GM19240 (cell line): ENCODE results near the gene IFNE.

Experiments used
- DNase-seq: peaks from one replicate; pipeline ENCODE4 v3.0.0; 2011; ENCODE audit warnings: low spot score; ENCODE audit not compliant: insufficient read length

The IFNE gene, protein sequence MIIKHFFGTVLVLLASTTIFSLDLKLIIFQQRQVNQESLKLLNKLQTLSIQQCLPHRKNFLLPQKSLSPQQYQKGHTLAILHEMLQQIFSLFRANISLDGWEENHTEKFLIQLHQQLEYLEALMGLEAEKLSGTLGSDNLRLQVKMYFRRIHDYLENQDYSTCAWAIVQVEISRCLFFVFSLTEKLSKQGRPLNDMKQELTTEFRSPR

GRCh38 chr9:21482213-21482612 lies at the start of gene IFNE:
Gene IFNE, minus strand, starts transcription at chr9:21482313. Its CDS starts 619 bp downstream, at chr9:21481694.
- DNase-seq = no peak

DNA sequence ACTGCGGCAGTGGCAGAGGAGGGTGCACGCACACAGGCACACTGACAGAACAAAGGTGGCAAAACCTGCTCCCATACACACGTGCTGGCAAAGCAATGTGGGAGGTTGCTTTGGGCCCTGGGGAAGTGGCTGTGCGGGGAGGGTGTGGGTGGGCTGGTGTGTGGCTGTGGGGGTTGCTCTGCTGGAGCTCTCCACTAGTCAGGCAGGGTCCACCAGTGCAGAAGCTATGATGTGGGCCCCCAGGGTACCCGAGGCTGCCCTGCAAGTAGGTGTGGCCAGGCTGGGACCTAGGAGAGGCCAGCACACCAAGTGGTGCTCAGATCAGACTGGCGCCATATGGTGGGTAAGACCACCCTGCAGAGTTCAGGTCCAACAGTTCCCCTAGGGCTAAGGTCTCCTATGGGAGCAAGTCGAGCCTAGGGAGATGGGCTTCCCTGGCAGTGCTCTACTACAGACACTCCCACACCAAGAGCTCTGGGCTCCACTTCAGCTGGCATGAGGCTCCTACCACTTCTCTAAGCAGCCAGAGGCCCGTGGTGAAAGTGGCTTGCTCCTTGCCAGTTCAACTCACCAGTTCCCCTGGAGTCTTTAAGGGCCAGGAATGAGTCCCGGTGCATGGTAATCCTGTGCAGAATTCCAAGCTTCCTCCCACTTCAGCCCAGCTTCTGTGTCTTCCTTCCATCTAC lies 46.2 kb upstream of the IFNE start:
- no peak for DNase-seq

DNA sequence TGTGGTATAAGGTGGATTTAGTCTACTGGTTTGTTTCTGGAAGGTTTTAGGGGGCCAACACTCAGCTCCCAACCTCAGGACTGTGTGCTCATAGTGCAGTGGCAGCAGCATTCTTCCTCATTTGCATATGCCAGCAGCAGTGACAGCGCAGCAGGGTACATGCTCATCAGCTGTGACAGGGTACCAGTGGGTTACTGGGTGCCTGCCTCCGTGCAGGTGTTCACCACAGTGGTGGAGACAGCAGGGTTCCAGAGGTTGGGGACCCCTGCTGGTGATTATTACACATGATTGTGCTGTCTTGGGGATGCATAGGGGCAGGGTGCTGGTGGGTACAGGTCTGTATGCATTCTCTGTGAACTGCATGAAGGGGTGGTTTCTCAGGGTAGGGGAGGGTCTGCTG lies 45.5 kb upstream of the IFNE start:
- no peak for DNase-seq

GRCh38 chr9:21525174-21525573 lies 43.1 kb upstream of the IFNE start:
- DNase-seq = no peak

- no peak for DNase-seq
Observed at GRCh38 chr9:21524099-21524830, 42.2 kb upstream of the IFNE start.

GRCh38 chr9:21523021-21524014 lies 41.2 kb upstream of the IFNE start:
- DNase-seq = no peak

- no peak for DNase-seq
Observed at GRCh38 chr9:21522348-21522747, 40.2 kb upstream of the IFNE start.

- DNase-seq = no peak
Observed at GRCh38 chr9:21521448-21521847, 39.3 kb upstream of the IFNE start.

DNA sequence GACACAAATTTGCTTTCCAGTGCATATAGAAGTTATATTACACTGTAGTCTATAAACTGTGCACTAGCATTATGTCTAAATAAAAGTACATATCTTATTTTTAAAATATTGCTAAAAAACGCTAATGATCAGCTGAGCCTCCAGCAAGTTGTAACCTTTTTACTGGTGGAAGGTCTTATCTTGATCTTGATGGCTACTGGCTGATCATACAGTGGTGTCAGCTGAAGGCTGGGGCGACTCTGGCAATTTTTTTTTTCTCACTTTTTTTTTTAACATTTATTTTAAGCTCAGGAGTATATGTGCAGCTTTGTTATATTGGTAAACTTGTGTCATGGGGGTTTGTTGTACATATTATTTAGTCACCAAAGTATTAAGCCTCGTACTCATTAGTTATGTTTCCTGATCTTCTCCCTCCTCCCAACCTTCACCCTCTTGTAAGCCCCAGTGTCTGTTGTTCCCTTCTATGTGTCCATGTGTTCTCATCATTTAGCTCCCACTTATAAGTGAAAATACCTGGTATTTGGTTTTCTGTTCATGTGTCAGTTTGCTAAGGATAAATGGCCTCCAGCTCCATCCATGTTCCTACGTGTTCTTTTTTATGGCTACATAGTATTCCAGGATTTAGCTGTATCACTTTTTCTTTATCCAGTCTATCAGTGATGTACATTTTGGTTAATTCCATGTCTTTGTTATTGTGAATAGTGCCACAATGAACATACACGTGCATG lies 38.6 kb upstream of the IFNE start:
- DNase-seq = no peak

DNA sequence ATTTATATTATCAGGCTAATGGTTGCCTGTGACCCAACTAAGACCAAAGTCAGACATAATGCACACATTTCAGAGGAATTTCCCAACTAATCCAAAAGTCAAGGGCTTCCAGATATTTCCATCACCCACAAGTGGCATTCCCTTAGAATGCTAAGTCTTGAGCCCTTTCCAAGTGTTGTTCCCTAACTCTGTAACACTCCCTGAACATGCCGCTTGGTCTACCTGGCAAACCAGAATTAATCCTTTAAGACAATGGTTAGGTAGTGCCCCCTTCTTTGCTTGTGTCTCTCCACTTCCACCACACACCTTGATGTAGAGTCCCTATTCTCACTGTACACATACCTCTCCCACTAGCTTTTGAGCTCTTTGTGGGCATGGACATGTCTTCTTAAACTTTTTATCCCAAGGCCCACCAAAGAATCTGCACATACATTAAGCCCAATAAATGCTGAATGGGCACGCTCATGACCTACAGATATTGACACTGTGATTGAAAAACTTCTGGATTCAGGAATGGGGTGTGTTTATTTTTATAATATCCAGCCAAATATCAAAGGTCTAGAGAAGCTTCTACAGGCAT lies 37.8 kb upstream of the IFNE start:
- DNase-seq = no peak

- DNase-seq = no peak
Observed at GRCh38 chr9:21516796-21517195, 34.7 kb upstream of the IFNE start.

DNA sequence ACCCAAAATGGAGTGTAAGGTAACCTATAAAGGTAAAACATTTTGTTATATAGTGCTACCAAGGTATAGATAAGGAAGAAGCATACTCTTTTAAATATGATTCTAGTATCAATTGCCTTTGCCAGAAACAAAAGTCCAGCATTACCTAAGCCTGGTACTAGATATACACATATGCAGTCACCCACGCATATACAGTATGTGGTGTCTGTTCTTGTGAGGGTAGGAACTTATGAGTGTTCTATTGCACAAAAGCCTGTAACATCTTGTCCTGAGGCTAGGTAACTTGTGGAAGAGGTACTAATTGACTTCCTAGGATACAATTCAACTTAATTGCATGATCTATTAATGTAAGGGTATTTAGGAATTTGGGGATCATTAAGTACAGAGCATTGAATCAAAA lies 31.3 kb upstream of the IFNE start:
- DNase-seq = no peak

GRCh38 chr9:21510806-21511205 lies 28.7 kb upstream of the IFNE start:
- DNase-seq = no peak

GRCh38 chr9:21507483-21507790 lies 25.3 kb upstream of the IFNE start:
- DNase-seq = no peak

DNA sequence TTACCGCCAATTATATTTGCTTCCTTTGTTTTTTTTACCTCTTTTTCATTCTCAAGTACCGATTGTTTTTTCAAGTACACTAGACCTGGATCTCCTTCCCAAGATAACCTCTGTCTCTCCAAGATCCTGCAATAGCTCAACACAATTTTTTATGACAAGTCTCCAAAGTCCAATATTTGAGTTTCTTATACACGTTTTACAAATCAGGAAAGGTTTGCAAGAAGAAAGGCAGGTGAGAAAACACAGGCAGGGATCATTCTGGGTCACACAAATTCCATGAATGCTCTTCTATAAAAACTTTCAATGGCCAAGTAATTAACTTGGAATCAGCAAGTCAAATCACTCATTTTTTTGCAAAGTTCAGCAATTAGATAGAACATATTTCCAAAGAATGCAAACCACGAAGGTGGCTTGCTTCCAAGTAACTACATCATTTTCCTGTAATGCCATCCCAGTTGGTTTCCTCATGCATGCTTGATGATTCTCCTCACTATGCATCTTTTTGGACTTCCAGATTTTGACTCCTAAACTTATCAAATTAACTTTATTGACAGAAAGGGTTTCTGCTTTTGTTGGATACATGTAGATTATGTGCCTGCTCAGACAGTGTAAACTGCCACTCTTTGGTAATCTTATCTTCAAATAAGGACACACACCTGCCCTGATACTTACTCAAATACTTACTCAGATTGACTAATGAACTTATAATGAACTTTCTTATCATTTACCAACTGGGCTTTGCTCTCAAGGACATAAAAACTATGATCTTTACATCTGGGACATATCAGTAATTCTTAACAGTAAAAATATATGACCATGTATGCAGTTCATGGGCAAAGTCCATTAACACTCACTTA lies 24.7 kb upstream of the IFNE start:
- DNase-seq = no peak

GRCh38 chr9:21505425-21506179 lies 23.5 kb upstream of the IFNE start:
- DNase-seq = no peak

DNA sequence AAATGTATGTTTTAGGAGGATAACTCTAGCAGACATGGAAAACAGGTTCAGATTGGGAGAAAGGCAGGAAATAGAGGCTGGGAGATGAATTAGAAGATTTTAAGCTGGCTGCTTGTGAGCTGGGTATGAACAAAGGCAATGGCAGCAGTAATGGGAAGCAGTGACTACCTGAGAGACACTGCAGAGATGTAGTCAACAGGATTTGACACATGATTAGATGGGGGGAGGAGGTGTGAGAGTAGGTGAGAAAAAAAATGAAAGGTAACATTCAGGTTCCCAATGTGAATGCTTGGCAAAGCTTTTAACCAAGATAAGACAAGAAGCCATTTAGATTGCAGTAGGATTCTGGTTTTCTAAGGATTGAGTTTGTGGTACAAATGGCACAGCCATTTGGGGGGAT lies 22.8 kb upstream of the IFNE start:
- no peak for DNase-seq

DNA sequence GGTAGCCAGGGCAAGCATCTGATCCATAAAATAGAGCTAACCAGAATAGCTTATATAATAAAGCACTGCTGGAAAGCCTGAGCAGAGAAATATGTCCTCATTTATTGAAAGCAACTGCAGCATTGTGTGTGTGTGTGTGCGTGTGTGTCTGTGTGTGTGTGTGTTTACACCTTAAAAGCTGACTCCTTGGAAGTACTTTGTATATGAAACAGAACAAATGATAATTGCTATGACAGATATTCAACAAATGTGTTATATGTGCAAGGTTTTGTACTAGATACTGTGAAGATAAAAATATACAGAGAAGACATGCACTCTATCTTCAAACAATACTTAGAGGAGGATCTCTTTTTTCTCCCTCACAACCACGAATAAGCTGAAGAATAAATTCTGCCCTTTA lies 22.0 kb upstream of the IFNE start:
- DNase-seq = no peak

- DNase-seq = no peak
Observed at GRCh38 chr9:21502586-21502985, 20.5 kb upstream of the IFNE start.
